AG09319 (cell line): ENCODE measurements around the gene ARHGAP32.

Experiments
- DNase-seq: peaks from one replicate; pipeline ENCODE4 v3.0.0-alpha.2; 2010; ENCODE audit warnings: low read depth; ENCODE audit errors: extremely low read depth
- CTCF ChIP-seq: IDR thresholded peaks from 2 replicates; pipeline ENCODE4 v1.5.1; 2011; ENCODE audit warnings: low read depth, mild to moderate bottlenecking, inconsistent platforms, low read length, moderate library complexity

ARHGAP32 gene

DNA sequence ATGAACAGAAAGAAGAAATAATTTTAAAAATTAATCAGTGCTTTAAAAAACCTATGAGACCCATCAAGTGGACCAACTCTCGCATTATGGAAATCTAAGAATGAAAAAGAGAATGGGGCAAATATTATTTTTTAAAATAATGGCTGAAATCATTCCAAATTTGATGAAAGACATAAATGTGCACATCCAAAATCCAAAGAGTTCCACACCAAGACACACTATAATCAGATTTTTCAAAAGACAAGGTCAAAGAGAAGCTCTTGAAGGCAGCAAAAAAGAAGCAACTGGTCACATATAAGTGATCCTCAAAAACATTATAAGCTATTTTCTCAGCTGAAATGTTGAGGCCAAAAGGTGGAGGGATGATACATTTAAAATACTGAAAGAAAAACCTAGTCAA is 85.3 kb downstream of the ARHGAP32 start:
- TF ChIP-seq CTCF = no peak

DNA sequence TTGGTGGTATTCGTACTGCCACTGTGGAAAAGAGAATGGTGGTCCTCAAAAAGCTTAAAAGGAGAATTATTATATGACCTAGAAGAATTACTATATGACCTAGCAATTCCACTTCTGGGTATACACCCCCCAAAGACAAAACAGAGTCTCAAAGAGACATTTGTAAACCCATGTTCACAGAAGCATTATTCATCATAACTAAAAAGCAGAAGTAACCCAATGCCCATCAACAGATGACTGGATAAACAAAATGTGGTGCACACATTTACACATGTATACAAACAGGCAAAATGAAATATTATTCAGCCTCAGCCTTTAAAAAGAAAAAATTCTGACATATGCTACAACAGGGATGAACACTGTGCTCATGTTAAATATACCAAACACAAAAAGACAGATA is 89.4 kb downstream of the ARHGAP32 start:
- DNase-seq = no peak
- TF ChIP-seq CTCF = no peak

More for the DNA sequence above, 85.3 kb downstream of the ARHGAP32 start:
- no peak for DNase-seq

DNA sequence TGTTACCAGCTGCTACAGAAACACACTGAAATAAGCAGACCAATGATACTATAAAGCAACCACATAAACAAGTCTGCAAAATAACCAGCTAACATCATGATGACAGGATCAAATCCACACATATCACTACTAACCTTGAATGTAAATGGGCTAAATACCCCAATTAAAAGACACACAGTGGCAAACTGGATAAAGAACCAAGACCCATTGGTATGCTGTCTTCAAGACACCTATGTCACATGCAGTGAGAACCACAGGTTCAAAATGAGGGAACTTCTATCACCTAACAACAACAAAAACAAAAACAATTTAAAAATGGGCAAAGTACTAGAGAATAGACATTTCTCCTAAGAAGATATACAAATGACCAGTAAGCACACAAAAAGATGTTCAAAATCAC is 89.9 kb downstream of the ARHGAP32 start:
- no peak for DNase-seq
- no peak for TF ChIP-seq CTCF

DNA sequence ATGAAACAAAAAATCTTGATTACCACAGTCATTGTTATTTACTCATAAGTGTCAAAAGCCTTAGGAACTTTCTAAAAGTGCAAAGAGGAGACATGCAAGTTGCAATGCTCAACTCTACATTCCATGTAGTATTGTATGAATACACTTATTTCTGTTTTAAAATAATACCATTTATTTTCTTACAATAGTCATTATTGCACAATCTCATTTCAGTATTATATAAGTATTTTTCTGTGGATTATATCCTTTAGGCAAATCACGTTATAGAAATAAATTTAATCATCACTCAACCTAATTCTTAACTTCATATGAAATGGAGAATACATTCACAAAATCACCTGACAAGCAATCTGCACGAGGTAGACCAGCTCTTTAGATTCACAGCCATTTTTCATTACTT is 98.8 kb downstream of the ARHGAP32 start:
- no peak for DNase-seq
- no peak for TF ChIP-seq CTCF

DNA sequence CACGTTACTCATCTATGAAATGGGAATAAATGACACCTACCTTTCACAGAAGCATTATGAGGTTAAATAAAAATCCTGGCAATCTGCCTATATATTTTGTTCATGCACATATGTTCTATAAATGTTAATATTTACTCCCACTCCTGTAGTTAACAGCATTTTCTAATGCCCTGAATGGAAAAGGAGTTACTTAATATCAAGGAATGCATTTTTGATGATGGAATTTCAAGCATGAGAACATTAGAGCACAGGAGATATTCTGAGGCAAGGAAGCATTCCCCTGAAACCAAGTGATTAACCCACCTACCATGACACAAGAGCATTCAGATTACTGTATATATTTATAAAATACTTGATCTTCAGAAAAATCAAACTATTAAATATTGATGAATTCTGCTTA is 102.1 kb downstream of the ARHGAP32 start:
- DNase-seq = no peak

GRCh38 chr11:129089279-129089678 is 102.8 kb downstream of the ARHGAP32 start:
- no peak for TF ChIP-seq CTCF
- DNase-seq = no peak

More for the DNA sequence above, 102.1 kb downstream of the ARHGAP32 start:
- no peak for TF ChIP-seq CTCF

DNA sequence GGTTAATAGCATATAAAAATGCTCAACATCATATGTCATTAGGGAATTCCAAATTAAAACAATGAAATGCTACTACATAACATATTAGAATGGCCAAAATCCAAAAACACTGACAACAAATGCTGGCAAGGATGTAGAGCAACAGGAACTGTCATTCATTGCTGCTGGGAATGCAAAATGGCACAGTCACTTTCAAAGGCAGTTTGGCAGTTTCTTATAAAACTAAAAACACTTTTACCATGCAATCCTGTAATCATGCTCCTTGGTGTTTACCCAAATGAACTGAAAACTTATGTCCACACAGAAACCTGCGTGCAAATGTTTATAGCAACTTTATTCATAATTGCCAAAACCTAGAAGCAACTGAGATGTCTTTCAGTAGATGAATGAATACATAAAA is 105.1 kb downstream of the ARHGAP32 start:
- no peak for TF ChIP-seq CTCF

More for the DNA sequence above, 105.1 kb downstream of the ARHGAP32 start:
- no peak for DNase-seq
